Liver (tissue), 3 donors: ENCODE measurements around the gene EXOC6B.

Source experiments
- EGR1 ChIP-seq, 2 donors: IDR thresholded peaks; 2 replicates each; pipeline ENCODE4 v1.6.1; 2016 to 2018; ENCODE audit warnings: antibody characterized with exemption in 2 of 2, low read depth in 2 of 2
- GABPA ChIP-seq, 2 donors: IDR thresholded peaks in 1 of 2; conservative IDR thresholded peaks in 1 of 2; 2 replicates each; pipeline ENCODE4 v1.6.1; 2016; ENCODE audit warnings: antibody characterized with exemption in 2 of 2, mild to moderate bottlenecking in 1 of 2, moderate library complexity in 1 of 2
- NR2F2 ChIP-seq: IDR thresholded peaks from 2 replicates; pipeline ENCODE4 v1.6.1; 2016; ENCODE audit warnings: antibody characterized with exemption
- SP1 ChIP-seq: IDR thresholded peaks from 2 replicates; pipeline ENCODE4 v1.6.1; 2018; ENCODE audit warnings: antibody characterized with exemption, mild to moderate bottlenecking
- YY1 ChIP-seq: IDR thresholded peaks from 2 replicates; pipeline ENCODE4 v1.6.1; 2016; ENCODE audit warnings: antibody characterized with exemption, mild to moderate bottlenecking
- TF ChIP-seq, protein P1 (sequence below): fragments of 150-350 bp; IDR thresholded peaks from 2 replicates; pipeline ENCODE4 v1.5.1; 2017; ENCODE audit warnings: improper control_type of control experiment, low read depth, low read length; ENCODE audit not compliant: missing input control
- TF ChIP-seq, protein P2 (sequence below): IDR thresholded peaks from 2 replicates; pipeline ENCODE4 v1.6.1; 2016; ENCODE audit warnings: antibody characterized with exemption
- TF ChIP-seq, protein P3 (sequence below): IDR thresholded peaks from 2 replicates; pipeline ENCODE4 v1.6.1; 2016; ENCODE audit warnings: antibody characterized with exemption
- TF ChIP-seq, protein P4 (sequence below): IDR thresholded peaks from 2 replicates; pipeline ENCODE4 v1.6.1; 2016; ENCODE audit warnings: antibody characterized with exemption
- donor health status: healthy.
- donor health status: healthy.

DNA sequence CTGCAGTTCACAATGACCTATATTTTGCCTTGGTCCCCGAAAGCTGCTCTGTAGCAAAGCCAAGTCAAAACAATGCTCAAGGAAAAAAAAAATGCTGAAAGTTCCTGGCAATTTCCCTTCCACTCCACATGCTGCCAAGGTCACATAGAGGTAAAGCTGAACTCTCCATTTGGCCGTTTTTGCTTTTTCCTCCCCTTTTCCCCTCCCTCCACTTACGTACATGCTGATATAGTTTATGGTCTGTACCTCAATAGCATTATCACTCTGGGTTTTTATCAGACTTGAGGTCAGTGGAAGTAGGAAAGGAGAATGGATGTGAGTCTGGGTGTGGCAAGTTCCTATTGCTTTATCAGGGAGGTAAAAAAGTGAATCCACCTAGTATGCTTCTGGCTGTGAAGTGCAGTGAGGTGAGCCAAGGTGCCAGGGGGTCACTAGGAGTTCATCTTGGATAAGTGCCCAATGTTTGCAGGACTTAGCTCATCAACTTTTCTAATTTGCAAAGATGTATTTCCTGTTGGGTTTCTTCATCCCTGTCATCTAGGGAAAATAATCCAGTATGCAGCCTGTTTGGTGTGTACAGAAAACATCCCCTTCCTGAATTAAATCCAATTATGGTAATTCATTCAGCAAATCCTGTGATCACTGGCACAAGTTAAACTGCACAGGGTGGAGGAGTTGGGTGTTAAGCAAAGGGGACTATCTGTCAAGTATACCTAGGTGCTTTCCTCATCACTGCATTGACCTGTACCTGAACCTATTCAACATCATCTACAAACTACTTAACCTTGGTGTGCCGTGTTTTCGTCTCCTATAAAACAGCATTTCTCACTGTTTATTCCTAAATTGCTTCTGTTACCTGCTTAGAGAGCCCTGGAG is 553.8 kb downstream of the EXOC6B start:
- TF ChIP-seq GABPA (IDR thresholded peaks at IDR 0.05 in 1 of 2, conservative IDR thresholded peaks at IDR 0.05 in 1 of 2): peak in 1 of 2 donors; percentile 42
- TF ChIP-seq, protein P1, sequence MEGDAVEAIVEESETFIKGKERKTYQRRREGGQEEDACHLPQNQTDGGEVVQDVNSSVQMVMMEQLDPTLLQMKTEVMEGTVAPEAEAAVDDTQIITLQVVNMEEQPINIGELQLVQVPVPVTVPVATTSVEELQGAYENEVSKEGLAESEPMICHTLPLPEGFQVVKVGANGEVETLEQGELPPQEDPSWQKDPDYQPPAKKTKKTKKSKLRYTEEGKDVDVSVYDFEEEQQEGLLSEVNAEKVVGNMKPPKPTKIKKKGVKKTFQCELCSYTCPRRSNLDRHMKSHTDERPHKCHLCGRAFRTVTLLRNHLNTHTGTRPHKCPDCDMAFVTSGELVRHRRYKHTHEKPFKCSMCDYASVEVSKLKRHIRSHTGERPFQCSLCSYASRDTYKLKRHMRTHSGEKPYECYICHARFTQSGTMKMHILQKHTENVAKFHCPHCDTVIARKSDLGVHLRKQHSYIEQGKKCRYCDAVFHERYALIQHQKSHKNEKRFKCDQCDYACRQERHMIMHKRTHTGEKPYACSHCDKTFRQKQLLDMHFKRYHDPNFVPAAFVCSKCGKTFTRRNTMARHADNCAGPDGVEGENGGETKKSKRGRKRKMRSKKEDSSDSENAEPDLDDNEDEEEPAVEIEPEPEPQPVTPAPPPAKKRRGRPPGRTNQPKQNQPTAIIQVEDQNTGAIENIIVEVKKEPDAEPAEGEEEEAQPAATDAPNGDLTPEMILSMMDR: no peak
- TF ChIP-seq, protein P2, sequence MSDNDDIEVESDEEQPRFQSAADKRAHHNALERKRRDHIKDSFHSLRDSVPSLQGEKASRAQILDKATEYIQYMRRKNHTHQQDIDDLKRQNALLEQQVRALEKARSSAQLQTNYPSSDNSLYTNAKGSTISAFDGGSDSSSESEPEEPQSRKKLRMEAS: peak; percentile 20
- TF ChIP-seq, protein P3, sequence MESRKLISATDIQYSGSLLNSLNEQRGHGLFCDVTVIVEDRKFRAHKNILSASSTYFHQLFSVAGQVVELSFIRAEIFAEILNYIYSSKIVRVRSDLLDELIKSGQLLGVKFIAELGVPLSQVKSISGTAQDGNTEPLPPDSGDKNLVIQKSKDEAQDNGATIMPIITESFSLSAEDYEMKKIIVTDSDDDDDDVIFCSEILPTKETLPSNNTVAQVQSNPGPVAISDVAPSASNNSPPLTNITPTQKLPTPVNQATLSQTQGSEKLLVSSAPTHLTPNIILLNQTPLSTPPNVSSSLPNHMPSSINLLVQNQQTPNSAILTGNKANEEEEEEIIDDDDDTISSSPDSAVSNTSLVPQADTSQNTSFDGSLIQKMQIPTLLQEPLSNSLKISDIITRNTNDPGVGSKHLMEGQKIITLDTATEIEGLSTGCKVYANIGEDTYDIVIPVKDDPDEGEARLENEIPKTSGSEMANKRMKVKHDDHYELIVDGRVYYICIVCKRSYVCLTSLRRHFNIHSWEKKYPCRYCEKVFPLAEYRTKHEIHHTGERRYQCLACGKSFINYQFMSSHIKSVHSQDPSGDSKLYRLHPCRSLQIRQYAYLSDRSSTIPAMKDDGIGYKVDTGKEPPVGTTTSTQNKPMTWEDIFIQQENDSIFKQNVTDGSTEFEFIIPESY: no peak
- TF ChIP-seq YY1: no peak
- peak; percentile 53 for TF ChIP-seq SP1
- TF ChIP-seq, protein P4, sequence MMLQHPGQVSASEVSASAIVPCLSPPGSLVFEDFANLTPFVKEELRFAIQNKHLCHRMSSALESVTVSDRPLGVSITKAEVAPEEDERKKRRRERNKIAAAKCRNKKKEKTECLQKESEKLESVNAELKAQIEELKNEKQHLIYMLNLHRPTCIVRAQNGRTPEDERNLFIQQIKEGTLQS: no peak
- peak; percentile 72 for TF ChIP-seq NR2F2
- no peak for TF ChIP-seq EGR1 (IDR thresholded peaks at IDR 0.05; ENCODE audit: low read depth in 2 of 2)
